GM12878 (cell line): ENCODE data around the gene CORO2B. TPM values are rescaled to one million over a fixed set of nuclear protein-coding genes. Genes with fewer than 3 reads are reported as not detected.

Experiments
- ATAC-seq: fragments of 200-7000 bp; cut with Tn5 transposase; 3 replicates; pipeline ENCODE4 v1.9.1; 2020; ENCODE audit warnings: mild to moderate bottlenecking, moderate library complexity
- BruUV-seq: library from RNA; stranded (reverse); fragments of 400-500 nt; replicated peaks from 2 replicates; lab custom pipeline; 2021; lab: Mats Ljungman, UMichigan
- CTCF ChIA-PET: fragments of 300-600 bp; sonication (Branson Sonifier 250); formaldehyde crosslinking; extraction: SDS; loops from one replicate; lab custom pipeline; 2021; ENCODE audit warnings: inconsistent platforms; lab: Yijun Ruan, JAX
- POLR2A ChIA-PET: fragments of 350-600 bp; formaldehyde crosslinking; extraction: SDS; loops from one replicate; lab custom pipeline; 2021; ENCODE audit warnings: inconsistent platforms; lab: Charles Lee
- RAD21 ChIA-PET: fragments of 300-600 bp; sonication (Branson Sonifier 250); formaldehyde crosslinking; loops from one replicate; lab custom pipeline; 2023; ENCODE audit warnings: antibody characterized with exemption; ENCODE audit not compliant: unreplicated experiment; lab: Charles Lee
- SMC1A ChIA-PET: fragments of 300-600 bp; sonication (Branson Sonifier 250); formaldehyde crosslinking; loops from one replicate; lab custom pipeline; 2023; ENCODE audit not compliant: unreplicated experiment, uncharacterized antibody; lab: Charles Lee
- DNase-seq: peaks from one replicate; pipeline ENCODE4 v3.0.0-alpha.2; 2011; ENCODE audit warnings: low read depth, low spot score
- FAIRE-seq: peaks from 3 replicates; lab custom pipeline; 2011; peaks lifted over from hg19 to GRCh38; lab: Jason Lieb, UNC
- H2AFZ ChIP-seq: 2 replicates; pipeline ENCODE4 v1.6.0; 2011; ENCODE audit warnings: low read depth, low read length, control low read depth; ENCODE audit not compliant: control insufficient read depth
- H3K27ac ChIP-seq: 2 replicates; pipeline ENCODE4 v1.5.1; 2011; ENCODE audit warnings: control low read depth; ENCODE audit not compliant: control insufficient read depth, insufficient read depth
- H3K27me3 ChIP-seq, 2 experiments: replicated peaks in 1 of 2; 2 replicates each; pipeline versions ENCODE4 v1.6.0 to v1.6.1; 2011; ENCODE audit warnings: low read length in 1 of 2; ENCODE audit not compliant: control insufficient read depth in 2 of 2, insufficient read depth in 2 of 2
- H3K36me3 ChIP-seq, 2 experiments: 2 replicates each; pipeline ENCODE4 v1.5.1; 2011; ENCODE audit warnings: low read length in 1 of 2; ENCODE audit not compliant: control insufficient read depth in 2 of 2, insufficient read depth in 2 of 2
- H3K4me1 ChIP-seq: 2 replicates; pipeline ENCODE4 v1.6.1; 2011; ENCODE audit warnings: mild to moderate bottlenecking, low read length, moderate library complexity, mixed read lengths; ENCODE audit not compliant: control insufficient read depth, insufficient read depth
- H3K4me2 ChIP-seq: 2 replicates; pipeline ENCODE4 v1.6.0; 2011; ENCODE audit warnings: control low read depth; ENCODE audit not compliant: control insufficient read depth, insufficient read depth
- H3K4me3 ChIP-seq: fragments of 200-600 bp; sonication (generic); 2 replicates; pipeline ENCODE4 v1.5.1; 2016
- H3K79me2 ChIP-seq: 2 replicates; pipeline ENCODE4 v1.6.0; 2011; ENCODE audit warnings: low read length; ENCODE audit not compliant: control insufficient read depth, insufficient read depth
- H3K9ac ChIP-seq: 2 replicates; pipeline ENCODE4 v1.8.0; 2011; ENCODE audit warnings: low read length, control low read depth, mixed read lengths; ENCODE audit not compliant: control insufficient read depth, insufficient read depth
- H3K9me3 ChIP-seq: replicated peaks from 3 replicates; pipeline ENCODE4 v1.5.1; 2011; ENCODE audit warnings: mild to moderate bottlenecking, low read length; ENCODE audit not compliant: control insufficient read depth, insufficient read depth
- H4K20me1 ChIP-seq: 2 replicates; pipeline ENCODE4 v1.6.0; 2011; ENCODE audit not compliant: control insufficient read depth, insufficient read depth
- BACH1 ChIP-seq: fragments of 450-650 bp; IDR thresholded peaks from 2 replicates; pipeline ENCODE4 v1.6.1; 2017; ENCODE audit warnings: mild to moderate bottlenecking, borderline replicate concordance
- POLR2AphosphoS2 ChIP-seq: IDR thresholded peaks from 2 replicates; pipeline ENCODE4 v1.6.1; 2011; ENCODE audit warnings: low read depth, mild to moderate bottlenecking, low read length, improper control_type of control experiment, moderate library complexity
- YY1 ChIP-seq: IDR thresholded peaks from 2 replicates; pipeline ENCODE4 v1.6.1; 2011; ENCODE audit warnings: low read depth, mild to moderate bottlenecking, low read length
- ZBED1 ChIP-seq: IDR thresholded peaks from 2 replicates; pipeline ENCODE4 v1.6.1; 2016; ENCODE audit warnings: borderline replicate concordance
- WGBS: methylation state at CpG from one replicate; pipeline ENCODE4 v1.1.6; 2016; ENCODE audit warnings: low lambda C conversion rate; ENCODE audit not compliant: insufficient replicate concordance, insufficient coverage; ENCODE audit errors: missing lambda C conversion rate; 5-methylcytosine and 5-hydroxymethylcytosine counted together
- in situ Hi-C: fragments of 300-500 bp; cut with MboI; formaldehyde crosslinking; loops from 9 replicates; pipeline ENCODE4 v1.14.3; 2018; ENCODE audit warnings: mixed read lengths
- intact Hi-C: fragments of 100-400 bp; cut with micrococcal nuclease; formaldehyde crosslinking; loops from one replicate; pipeline ENCODE4 v1.14.2; 2022; ENCODE audit not compliant: unreplicated experiment
- polyA plus RNA-seq, 11 experiments: library from polyadenylated mRNA; depleted of rRNA in 4 of 11; unstranded in 6 of 11; stranded (reverse) in 5 of 11; fragments of >200 nt; fragmentation: Nextera tagmentation in 4 of 11; fragmentation: Illumina TruSeq in 1 of 11; extraction: Ambion mirVana in 4 of 11; extraction: Trizol in 1 of 11; gene quantifications; 1 replicate in 1 of 11; 2 replicates in 10 of 11; pipeline versions ENCODE4 v1.2.1 to v1.2.3, GENCODE V29; 2011 to 2016; ENCODE audit warnings: inconsistent platforms in 2 of 11, missing spikeins in 2 of 11, low read depth in 1 of 11
- total RNA-seq, 4 experiments: library from RNA; depleted of rRNA in 3 of 4; stranded (reverse); fragments of >200 nt in 3 of 4; fragmentation: Illumina TruSeq in 1 of 4; extraction: Trizol in 1 of 4; gene quantifications; 2 replicates each; pipeline versions ENCODE4 v1.2.1 to v1.2.3, GENCODE V29; 2013 to 2021
- TF ChIP-seq, protein P1 (sequence below): fragments of 450-650 bp; IDR thresholded peaks from 2 replicates; pipeline ENCODE4 v1.6.1; 2016; ENCODE audit warnings: mild to moderate bottlenecking, moderate library complexity, borderline replicate concordance
- TF ChIP-seq, protein P2 (sequence below): fragments of 150-350 bp; IDR thresholded peaks from 2 replicates; pipeline ENCODE4 v1.6.1; 2014; ENCODE audit warnings: mild to moderate bottlenecking, low read depth, low read length

Gene CORO2B
- total and polyA plus RNA-seq, 10 of the 15 experiments (the other 5 are each of a cell fraction or from before 2014, with no cell fraction given): 0.05 to 0.73 (median 0.13) TPM; not detected in 4

DNA sequence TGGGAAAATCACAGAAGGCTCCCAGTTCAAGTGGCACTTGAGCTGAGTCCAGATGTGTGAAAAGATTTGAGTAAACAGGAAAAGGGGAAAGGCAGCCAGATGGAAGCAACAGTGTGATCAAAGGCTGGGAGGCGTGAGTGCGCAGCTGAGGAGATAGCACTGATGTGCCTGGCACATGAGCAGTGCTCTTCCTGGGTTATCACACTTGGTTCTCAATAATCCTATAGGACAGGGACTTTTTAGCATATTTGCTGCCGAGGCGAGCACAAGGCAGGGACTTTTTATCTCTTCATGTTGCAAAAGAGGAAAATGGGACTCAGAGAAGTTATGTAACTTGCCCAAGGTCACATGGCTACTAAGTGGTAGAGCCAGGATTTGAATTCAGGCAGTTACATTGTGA is 39.6 kb downstream of the CORO2B start:
- RAD21 ChIA-PET: no interaction called here
- Histone ChIP-seq H3K9ac (no peak overlapping the region), H3K27ac (no peak overlapping the region), H2AFZ (no peak overlapping the region), H3K79me2 (no peaks in the 10 kb centered on the region), H3K4me3 (no peak overlapping the region), H4K20me1 (no peaks in the 10 kb centered on the region)
- intact Hi-C loops: no loop called here
- FAIRE-seq: no peak
- no TSS peak for BruUV-seq
- TF ChIP-seq BACH1: no peak
- TF ChIP-seq YY1: no peak
- TF ChIP-seq, protein P1, sequence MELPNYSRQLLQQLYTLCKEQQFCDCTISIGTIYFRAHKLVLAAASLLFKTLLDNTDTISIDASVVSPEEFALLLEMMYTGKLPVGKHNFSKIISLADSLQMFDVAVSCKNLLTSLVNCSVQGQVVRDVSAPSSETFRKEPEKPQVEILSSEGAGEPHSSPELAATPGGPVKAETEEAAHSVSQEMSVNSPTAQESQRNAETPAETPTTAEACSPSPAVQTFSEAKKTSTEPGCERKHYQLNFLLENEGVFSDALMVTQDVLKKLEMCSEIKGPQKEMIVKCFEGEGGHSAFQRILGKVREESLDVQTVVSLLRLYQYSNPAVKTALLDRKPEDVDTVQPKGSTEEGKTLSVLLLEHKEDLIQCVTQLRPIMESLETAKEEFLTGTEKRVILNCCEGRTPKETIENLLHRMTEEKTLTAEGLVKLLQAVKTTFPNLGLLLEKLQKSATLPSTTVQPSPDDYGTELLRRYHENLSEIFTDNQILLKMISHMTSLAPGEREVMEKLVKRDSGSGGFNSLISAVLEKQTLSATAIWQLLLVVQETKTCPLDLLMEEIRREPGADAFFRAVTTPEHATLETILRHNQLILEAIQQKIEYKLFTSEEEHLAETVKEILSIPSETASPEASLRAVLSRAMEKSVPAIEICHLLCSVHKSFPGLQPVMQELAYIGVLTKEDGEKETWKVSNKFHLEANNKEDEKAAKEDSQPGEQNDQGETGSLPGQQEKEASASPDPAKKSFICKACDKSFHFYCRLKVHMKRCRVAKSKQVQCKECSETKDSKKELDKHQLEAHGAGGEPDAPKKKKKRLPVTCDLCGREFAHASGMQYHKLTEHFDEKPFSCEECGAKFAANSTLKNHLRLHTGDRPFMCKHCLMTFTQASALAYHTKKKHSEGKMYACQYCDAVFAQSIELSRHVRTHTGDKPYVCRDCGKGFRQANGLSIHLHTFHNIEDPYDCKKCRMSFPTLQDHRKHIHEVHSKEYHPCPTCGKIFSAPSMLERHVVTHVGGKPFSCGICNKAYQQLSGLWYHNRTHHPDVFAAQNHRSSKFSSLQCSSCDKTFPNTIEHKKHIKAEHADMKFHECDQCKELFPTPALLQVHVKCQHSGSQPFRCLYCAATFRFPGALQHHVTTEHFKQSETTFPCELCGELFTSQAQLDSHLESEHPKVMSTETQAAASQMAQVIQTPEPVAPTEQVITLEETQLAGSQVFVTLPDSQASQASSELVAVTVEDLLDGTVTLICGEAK: no peak
- TF ChIP-seq, protein P2, sequence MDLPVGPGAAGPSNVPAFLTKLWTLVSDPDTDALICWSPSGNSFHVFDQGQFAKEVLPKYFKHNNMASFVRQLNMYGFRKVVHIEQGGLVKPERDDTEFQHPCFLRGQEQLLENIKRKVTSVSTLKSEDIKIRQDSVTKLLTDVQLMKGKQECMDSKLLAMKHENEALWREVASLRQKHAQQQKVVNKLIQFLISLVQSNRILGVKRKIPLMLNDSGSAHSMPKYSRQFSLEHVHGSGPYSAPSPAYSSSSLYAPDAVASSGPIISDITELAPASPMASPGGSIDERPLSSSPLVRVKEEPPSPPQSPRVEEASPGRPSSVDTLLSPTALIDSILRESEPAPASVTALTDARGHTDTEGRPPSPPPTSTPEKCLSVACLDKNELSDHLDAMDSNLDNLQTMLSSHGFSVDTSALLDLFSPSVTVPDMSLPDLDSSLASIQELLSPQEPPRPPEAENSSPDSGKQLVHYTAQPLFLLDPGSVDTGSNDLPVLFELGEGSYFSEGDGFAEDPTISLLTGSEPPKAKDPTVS: no peak
- TF ChIP-seq POLR2AphosphoS2: no peak
- TF ChIP-seq ZBED1: no peak
- TF ChIP-seq, all 136 proteins: peak for 0
- SMC1A ChIA-PET: no interaction called here
- 14% methylated on average over 4 of the region's 4 CpGs for WGBS
- POLR2A ChIA-PET: no interaction called here
- CTCF ChIA-PET: no interaction called here
- DNase-seq (no peak), ATAC-seq (no peak)
- peaks cover 2% of the 10 kb centered on the region in 2 experiments; a peak in 3 of 4 replicates for H3K27me3 ChIP-seq
- H3K36me3 ChIP-seq: no peaks in the 10 kb centered on the region
- H3K9me3 ChIP-seq: no peaks in the 10 kb centered on the region
- H3K4me2 ChIP-seq: no peak overlapping the region
- H3K4me1 ChIP-seq: no peaks in the 10 kb centered on the region
- in situ Hi-C loops: no loop called here
